ENCODE data around the gene ST3GAL5.

Gene ST3GAL5

GRCh38 chr2:85866165-85866659 lies 22.6 kb downstream of the ST3GAL5 start:
- no peak for DNase-seq (ENCODE audit: low read depth)

DNA sequence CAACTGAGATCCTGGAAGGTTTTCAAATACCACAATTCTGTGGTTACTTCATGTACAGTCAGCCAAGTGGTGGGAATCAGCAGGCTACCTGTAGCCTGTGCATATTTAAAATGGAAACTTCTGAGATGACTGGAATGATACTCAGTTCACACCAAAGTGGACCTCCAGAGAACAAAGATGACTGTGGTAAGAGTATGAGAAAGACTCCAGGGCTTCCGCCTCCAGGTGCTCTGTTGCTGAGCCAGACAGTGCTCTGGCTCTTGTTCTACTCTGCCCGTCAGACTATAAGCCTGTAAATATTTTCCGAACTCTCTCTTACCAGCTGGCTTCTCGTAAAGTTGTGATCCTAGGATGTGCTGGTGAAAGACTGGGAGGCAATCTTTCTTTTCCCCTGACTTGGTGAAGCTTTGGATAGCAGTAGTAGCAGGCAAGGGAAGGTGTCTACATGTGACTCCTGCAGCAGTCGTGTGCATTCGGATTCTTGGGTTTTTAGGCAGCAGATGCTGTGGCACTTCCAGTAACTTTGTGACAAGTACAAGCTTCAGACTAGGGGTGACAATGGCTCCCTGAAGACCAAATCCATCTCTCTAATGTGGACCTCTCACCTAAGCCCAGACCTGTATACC lies 23.1 kb downstream of the ST3GAL5 start:
- DNase-seq (ENCODE audit: low read depth) = no peak

- no peak for DNase-seq (ENCODE audit: low read depth)
These were observed 24.1 kb downstream of the ST3GAL5 start for GRCh38 chr2:85864654-85865053.

- no peak for DNase-seq (ENCODE audit: low read depth)
These were observed 26.4 kb downstream of the ST3GAL5 start for GRCh38 chr2:85862426-85862825.

DNA sequence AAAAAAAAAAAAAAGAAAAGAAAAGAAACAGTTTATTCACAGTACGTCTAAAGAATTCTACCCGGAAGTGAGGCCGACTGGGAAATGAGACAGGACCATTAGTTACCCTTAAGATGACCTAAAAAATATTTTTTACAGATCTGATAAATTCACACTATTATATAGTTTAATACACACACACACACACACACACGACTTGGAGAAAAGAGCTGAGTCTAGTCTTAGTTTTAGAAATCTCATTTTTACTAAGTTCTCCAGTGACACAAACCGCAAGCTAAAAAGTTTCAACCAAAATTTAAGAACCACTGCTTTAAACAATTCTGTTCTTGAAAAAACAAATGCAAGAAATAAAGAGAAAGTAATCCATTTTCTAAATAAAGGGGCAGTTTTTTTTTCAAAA lies 27.1 kb downstream of the ST3GAL5 start:
- no peak for DNase-seq (ENCODE audit: low read depth)

DNA sequence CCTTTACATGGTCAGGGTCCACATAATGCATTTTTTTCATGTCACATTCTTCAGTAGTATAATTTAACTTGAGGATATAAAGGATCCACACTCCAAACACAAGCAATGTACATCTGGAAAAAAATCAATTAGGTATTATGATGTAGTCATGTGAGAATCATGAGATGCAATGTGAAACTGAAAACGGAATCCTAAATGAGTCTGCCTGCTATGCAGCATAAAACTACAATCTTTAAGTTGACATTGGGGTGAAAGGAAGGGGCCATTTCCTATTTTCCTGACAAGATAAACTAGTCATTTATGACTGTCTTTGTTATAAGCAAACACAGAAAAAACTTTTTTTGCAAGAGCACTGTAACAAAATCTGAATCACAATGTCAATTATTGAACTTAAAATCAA lies 27.6 kb downstream of the ST3GAL5 start:
- no peak for DNase-seq (ENCODE audit: low read depth)

- DNase-seq (ENCODE audit: low read depth) = no peak
These were observed 29.9 kb downstream of the ST3GAL5 start for GRCh38 chr2:85858841-85859240.

- DNase-seq (ENCODE audit: low read depth) = no peak
These were observed 33.9 kb downstream of the ST3GAL5 start for GRCh38 chr2:85854897-85855296.

GRCh38 chr2:85854166-85854509 lies 34.7 kb downstream of the ST3GAL5 start:
- no peak for DNase-seq (ENCODE audit: low read depth)

- DNase-seq (ENCODE audit: low read depth) = no peak
These were observed 35.2 kb downstream of the ST3GAL5 start for GRCh38 chr2:85853499-85854165.

DNA sequence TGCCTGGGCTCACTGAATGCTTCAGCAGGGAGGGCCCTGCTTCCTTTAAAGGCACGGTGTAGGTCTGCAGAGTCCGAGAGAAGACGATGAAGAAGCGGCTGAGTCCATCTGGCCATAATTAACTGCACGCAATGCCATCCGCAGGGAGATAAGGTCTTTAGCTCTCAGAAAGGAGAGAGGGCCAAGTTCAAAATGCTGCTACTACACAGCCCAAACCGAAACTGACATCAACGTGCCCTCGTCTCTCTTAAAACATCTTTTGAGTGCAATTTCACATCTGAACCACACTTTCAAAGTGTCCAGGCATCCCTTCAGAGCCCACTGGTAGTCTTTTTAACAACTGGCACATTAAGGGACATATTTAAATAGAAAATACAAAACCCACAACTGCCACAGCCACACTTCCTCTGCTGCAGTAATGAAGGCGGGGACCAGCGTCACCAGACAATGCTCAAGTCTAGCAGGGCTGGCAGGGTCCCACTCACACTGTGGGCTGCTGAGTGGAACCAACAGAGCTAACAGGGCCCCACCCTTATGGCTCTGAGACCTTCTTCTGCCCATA lies 35.8 kb downstream of the ST3GAL5 start:
- DNase-seq (ENCODE audit: low read depth) = no peak

DNA sequence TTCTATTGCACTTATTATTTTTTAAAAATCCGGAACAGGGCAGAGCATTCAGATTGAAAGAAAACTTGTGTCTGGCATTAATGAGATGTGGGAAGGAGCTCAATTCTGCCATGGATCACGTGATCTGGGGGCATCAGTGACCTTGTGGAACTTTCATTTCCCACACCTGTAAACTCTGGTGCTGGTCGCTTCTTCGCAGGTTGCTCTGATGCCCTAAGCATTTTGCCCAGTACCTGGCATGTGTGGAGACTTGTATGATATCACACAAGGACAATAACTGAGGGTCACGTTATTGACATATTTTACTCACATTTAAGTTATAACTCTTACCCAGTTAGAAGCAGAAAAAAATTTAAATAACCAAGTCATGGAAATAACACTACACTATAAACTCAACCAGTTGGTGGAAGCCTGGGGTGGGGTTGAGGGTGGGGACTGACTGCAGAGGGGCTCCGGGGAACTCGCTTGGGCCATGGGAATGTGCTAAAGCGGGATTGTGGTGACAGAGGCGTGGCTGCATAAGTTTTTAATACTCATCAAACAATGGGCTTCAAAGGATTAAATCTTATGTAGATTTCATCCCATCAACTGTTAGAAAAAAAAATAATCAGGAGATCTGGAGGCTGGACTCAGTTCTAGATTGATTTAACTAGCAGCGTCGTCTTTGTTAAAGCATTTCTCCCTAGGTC lies 36.5 kb downstream of the ST3GAL5 start:
- no peak for DNase-seq (ENCODE audit: low read depth)

GRCh38 chr2:85851253-85852151 lies 37.3 kb downstream of the ST3GAL5 start:
- no peak for DNase-seq (ENCODE audit: low read depth)

GRCh38 chr2:85850451-85850850 lies 38.3 kb downstream of the ST3GAL5 start:
- DNase-seq (ENCODE audit: low read depth) = no peak

DNA sequence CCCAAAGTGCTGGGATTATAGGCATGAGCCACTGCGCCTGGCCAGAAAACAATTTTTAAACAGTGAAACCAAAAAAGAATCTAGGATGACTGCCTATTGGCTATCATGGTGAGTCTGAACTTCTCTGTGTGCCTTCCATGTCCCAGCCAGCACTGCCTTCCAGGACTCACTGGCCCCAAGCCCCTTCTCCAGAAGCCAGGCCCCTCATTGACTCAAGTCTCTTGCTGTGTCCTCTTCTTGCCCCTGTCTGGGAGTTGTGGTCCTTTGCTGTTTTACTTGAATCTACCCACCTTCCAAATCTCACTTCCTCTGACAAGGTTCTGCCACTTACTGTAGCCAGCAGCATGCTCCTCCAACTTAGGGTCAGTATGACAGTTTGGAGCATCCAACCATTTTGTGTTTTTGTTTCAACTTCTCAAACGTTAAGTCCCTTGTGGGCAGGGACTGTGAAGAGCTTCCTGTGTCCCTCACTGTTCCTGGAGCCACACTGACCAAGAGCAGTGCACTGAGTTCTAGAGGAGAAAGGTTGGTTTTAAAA lies 41.7 kb downstream of the ST3GAL5 start:
- no peak for DNase-seq (ENCODE audit: low read depth)

DNA sequence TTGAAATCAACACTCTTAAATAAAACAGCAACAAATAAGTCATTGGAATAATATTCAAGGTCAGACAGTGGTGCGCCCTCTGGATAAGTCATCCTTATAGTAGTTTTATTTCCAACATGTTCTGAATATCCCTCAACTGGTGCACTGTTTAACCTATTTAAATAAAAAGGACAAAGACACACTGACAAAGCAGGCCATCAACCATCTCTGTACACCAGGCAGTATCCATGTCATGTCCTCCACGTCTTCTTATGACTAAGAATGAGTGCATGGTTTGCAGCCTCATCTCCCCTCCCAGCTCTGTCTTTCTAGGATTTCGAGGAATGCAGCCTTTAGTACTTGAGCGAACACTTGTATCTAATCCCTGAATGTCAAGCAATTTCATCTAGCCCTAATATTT lies 42.4 kb downstream of the ST3GAL5 start:
- peak; percentile 24 for DNase-seq (ENCODE audit: low read depth)

GRCh38 chr2:85844486-85844885 lies 44.3 kb downstream of the ST3GAL5 start:
- DNase-seq (ENCODE audit: low read depth) = no peak

DNA sequence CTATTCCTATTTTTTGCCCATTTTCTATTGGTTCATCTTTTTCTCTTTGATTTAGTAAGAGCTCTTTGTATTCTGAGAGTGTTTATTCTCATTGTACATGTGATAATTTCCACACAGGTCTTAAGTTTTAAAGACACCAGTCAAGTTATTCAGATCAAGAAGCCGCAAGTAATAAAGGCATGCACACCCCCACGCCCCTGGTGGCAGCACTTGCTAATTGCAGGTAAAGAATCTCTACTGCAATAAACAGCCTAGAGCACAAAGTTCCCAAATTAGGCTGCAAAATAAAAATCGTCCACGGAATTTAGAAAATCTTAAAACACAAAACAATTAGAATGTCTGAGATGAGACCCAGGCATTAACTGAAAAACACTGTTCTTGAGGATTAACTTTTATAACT lies 45.2 kb downstream of the ST3GAL5 start:
- DNase-seq (ENCODE audit: low read depth) = no peak

- no peak for DNase-seq (ENCODE audit: low read depth)
These were observed 48.7 kb downstream of the ST3GAL5 start for GRCh38 chr2:85840091-85840490.

- DNase-seq (ENCODE audit: low read depth) = no peak
These were observed 49.3 kb downstream of the ST3GAL5 start for GRCh38 chr2:85839461-85839860.

DNA sequence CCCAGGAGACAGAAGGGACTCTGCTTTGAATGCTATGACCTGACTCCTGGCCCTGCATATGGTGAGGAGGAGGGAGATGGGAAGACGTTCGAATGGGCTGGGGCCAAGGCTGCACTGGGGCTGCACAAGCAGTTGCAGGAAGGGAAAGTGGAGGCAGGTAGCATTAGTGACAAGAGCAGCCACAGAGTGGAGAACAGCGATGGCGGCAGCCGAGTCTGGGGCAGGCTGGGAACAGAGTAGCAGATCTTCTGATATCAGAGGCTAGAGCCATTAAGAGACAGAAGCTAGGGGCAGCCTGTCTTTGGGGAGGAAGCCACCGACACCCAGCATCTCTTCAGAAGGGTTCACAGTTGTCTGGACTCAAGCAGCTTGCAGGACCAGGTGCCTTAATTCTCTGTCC lies 50.1 kb downstream of the ST3GAL5 start:
- no peak for DNase-seq (ENCODE audit: low read depth)

DNA sequence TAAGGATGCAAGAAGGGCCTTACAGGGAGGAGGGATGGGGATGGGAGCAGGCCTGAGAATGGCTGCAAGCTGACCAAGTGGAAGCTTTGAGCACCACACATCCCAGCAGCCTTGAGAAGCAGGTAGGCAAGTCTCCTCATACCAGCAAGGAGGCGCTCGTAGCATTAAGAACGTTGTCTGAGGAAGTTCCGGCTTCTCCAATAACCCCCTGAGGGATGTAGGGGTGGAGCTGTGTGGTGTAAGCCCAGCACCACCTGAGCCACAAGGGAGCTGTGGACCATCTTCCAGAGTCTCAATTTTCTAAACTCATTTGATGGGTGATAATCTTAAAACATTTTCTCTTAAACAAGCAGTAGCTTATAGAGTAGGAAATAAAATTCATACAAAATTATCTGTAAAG lies 50.6 kb downstream of the ST3GAL5 start:
- no peak for DNase-seq (ENCODE audit: low read depth)
